Measurements from ENCODE around the gene KATNBL1.

Gene KATNBL1, protein sequence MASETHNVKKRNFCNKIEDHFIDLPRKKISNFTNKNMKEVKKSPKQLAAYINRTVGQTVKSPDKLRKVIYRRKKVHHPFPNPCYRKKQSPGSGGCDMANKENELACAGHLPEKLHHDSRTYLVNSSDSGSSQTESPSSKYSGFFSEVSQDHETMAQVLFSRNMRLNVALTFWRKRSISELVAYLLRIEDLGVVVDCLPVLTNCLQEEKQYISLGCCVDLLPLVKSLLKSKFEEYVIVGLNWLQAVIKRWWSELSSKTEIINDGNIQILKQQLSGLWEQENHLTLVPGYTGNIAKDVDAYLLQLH

GRCh38 chr15:34209421-34210282 is at the start of gene KATNBL1:
KATNBL1 (minus strand) TSS chr15:34210096; CDS start chr15:34163676, 46,420 bp downstream.
- intact Hi-C loops (cut with DNase I): loop anchor here (1.0 to 5.0 kb wide), 2 partner anchors 97 to 147 kb away; no protein-coding TSS in a partner anchor
- peak; percentile 89 to 99 (median 96) for DNase-seq

DNA sequence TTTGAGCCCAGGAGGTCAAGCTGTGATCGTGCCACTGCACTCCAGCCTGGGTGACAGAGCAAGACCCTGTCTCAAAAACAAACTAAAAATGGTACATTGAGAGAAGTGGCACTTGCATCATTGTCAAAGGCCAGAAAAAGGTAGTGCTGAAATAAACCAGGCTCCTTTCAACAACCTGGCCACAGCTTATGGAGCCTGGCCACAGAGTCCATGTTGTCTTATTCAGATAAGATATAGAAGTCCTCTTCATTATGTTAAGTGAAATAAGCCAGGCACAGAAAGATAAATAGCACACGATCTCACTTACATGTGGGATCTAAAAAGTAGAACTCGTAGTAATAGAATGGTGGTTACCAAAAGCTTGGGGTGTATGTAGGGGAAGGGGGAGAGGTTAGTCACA is 49.7 kb upstream of the KATNBL1 start:
- intact Hi-C loops (cut with DNase I): no loop called here
- DNase-seq: no peak

- DNase-seq: no peak
- intact Hi-C loops (cut with DNase I): no loop called here
Measured at GRCh38 chr15:34258151-34258550, 48.3 kb upstream of the KATNBL1 start.

- no peak for DNase-seq
- intact Hi-C loops (cut with DNase I): no loop called here
Measured at GRCh38 chr15:34252545-34252944, 42.6 kb upstream of the KATNBL1 start.

- intact Hi-C loops (cut with DNase I): no loop called here
- DNase-seq: no peak
Measured at GRCh38 chr15:34248190-34248589, 38.3 kb upstream of the KATNBL1 start.

GRCh38 chr15:34246276-34246976 is 36.5 kb upstream of the KATNBL1 start:
- no peak for DNase-seq
- intact Hi-C loops (cut with DNase I): no loop called here

DNA sequence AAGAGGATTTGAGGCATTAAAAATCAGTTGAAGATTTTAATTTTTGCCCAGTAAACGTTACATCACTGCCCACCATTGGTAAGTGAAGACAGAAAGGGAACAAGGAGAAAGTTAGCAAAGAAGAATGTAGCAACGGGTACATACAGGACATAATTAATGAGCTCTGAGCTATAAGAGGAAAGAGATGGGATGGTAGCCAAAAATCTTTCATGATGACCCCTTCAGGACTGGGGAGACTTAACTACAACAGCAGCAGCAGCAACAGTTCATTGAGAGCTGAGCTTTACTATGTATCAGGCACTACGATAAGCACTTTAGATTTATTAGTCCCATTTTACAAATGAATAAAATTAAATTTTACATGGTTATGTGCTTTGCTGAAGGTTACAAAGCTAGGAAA is 33.3 kb upstream of the KATNBL1 start:
- intact Hi-C loops (cut with DNase I): no loop called here
- no peak for DNase-seq

DNA sequence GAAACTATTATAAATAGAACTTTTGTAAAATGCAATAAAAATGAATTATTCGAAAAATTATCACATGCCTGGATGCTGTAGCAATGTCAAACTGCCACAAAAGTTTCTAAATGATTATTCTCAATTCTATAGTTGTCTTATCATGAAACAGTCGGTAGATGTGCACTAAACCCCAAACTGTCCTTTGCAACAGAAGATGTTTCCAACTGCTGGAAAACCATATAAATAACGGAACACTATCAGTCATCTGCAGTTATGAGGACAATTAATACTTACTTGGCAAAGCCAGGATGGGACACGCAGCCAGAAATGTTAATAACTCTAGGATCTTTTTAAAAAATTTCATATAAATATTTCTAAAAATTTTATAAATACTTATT is 32.4 kb upstream of the KATNBL1 start:
- no peak for DNase-seq
- intact Hi-C loops (cut with DNase I): no loop called here

DNA sequence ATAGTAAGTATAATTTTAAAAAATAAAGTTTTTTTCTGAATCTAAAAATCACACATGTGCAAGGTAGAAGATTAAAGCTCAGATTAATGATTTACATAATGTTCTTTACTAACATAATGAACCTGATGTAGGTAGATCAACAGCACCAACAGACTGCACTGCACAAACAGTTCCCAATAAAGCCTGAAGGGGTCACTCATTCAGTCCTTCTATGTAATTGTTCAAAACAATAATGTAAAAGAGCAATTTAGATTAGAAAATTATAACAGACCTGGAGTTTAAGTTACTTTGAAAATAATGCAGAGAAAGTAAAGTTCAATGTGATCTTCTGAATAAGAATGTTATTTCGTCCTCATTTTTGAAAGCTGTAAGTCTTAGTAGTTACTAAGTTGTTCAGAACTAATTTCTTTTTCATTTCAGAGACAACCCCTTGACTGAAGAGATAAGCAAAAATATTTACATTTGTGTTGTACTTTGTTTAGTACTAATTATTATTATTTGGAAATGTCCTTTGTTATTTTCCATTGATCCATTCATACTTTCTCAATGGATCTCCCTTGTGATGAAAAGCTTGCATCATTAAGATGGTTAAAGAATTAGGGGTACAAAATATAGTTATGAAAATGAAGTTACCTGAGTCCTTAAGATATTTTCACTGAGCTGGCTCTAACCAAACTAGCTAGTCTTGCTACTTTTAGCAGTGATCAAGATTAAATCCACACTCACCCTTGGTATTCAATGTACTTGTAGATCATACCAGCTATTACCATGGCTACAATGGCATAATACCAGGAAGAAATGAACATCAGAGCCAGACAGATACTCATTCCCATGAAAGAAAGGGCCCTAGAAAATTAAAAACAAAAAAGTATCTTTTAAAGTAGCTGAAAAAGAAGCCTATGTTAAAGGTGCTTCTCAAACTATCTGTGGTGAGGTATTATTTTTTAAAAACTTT is 31.8 kb upstream of the KATNBL1 start:
- DNase-seq: no peak
- intact Hi-C loops (cut with DNase I): no loop called here

DNA sequence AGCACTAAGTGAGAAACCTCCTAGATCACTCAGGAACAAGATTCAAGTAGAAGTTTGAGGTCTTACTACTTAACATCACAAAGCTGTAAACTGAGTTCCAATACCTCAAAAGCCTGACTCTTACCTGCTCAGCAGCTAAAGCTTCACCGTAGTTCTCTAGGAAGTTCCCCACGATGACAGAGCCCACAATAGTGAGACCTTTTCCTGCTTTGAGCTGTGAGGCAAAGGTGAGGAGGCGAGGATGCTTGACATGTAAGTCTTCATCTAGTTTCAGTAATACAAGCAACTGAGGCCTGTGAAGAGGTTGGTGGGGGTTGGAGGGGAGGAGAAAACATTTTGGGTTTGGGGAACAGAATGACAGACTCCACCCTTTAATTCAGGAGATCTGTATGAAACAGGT is 30.6 kb upstream of the KATNBL1 start:
- DNase-seq: no peak
- intact Hi-C loops (cut with DNase I): no loop called here

DNA sequence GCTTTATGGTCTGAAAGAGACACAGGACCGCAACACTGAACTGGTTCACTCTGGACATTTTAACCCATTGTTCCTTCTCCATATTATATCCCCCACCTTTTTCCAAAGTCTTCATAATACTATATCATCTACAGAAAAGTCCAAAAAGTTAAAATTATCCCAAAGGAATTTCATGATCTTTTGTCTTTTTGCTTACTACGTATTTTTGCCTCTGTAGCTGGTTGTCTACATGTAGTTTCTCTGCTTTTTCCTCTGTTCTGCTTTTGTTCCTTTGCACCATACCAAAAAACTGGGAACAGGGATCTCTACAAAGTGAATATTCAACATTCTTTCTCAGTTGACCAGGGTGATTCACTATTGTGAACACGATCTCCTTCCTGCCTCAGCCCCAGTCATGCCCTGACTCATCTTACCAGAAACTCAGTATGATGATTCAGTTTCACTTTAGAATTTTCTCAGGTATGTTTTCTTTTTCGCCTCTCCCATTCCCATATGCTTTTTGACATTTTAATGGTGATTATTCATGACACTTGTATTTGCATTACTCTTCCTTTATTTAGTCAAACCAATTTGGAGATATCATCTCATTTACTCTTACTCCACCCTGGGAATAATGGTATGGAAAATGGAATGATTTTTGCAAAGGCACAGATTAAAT is 29.4 kb upstream of the KATNBL1 start:
- intact Hi-C loops (cut with DNase I): loop anchor here (5.0 kb wide), 1 partner anchor 103 kb away; the partner anchor contains the start of genes NOP10 and NUTM1
- DNase-seq: no peak

GRCh38 chr15:34233614-34234013 is 23.7 kb upstream of the KATNBL1 start:
- no peak for DNase-seq
- intact Hi-C loops (cut with DNase I): no loop called here

GRCh38 chr15:34223904-34224596 is 14.2 kb upstream of the KATNBL1 start:
- no peak for DNase-seq
- intact Hi-C loops (cut with DNase I): no loop called here

- DNase-seq: no peak
- intact Hi-C loops (cut with DNase I): no loop called here
Measured at GRCh38 chr15:34217587-34218225, 7.8 kb upstream of the KATNBL1 start.

DNA sequence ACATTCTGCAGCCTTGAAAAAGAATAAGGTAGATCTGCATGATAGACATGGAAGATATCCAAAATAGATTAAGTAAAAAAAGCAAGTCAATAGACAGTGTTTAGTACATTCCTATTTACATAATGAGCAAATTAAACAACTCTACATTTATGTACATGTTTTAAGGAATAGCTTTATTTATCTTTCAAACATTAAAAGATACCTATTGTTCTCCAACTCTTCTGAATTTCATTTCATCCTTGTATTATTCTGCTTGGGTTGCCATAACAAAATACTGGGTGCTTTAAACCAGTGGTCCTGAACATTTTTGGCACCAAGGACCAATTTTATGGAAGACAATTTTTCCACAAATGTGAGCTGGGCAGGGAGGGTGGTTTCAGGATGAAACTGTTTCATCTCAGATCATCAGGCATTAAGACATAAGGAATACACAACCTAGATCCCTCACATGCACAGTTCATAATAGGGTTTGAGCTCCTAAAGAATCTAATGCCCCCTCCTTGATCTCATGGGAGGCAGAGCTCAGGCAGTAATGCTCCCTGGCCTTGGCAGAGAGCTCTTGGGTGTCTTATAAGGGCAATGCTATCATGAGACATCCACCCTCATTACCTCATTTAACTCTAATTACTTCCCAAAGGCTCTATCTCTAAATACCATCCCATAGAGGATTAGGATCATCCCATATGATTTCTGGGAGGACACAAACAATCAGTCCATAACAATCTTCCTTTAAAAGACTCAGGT is 6.8 kb upstream of the KATNBL1 start:
- intact Hi-C loops (cut with DNase I): no loop called here
- DNase-seq: no peak

DNA sequence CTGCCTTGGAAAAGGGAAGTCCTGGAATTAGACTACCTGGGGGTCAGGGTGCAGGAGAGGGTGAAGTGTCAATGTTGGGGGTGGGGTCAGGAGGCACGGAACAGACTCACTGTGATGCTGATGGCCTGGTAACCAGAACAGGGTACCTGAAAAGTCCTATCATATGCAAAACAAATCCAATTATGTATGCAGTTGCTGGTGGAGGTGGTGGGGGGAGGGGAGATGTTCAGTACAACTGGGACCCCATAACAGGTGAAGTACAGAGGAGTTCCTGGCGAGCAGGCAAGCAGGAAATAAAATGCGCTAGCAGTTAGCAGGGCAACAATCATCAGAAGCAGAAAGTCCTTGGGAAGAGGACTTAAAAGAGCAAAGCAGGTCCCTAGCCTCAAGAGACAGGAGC is 4.2 kb upstream of the KATNBL1 start:
- intact Hi-C loops (cut with DNase I): loop anchor here (5.0 kb wide), 1 partner anchor 102 kb away; no protein-coding TSS in a partner anchor

DNA sequence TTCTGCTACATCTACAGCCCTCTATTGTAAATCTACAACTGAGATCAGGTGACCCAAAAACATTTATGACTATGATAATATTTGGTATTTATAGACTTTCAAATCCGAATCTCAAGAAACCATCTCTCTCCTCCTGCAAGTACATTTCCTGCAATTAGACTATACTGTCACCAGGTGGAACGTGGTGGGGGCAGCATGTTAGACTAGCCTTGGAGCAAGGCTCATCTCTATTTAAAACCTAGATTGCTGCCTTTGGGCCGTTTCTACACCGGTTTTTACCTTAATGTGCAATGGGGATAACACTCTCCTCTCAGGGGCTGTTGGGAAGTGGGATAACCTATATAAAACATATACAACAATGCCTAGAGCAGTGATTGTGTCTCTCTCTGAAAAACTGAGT is 3.8 kb upstream of the KATNBL1 start:
- DNase-seq: no peak
- intact Hi-C loops (cut with DNase I): loop anchor here (5.0 kb wide), 1 partner anchor 101 kb away; no protein-coding TSS in a partner anchor

More for the DNA sequence above, 4.2 kb upstream of the KATNBL1 start:
- DNase-seq: no peak

- intact Hi-C loops (cut with DNase I): no loop called here
- DNase-seq: no peak
Measured at GRCh38 chr15:34206011-34206410, 3.9 kb downstream of the KATNBL1 start.
